MCF 10A (cell line): ENCODE results near the gene KIF1C. TPM values are rescaled to one million over a fixed set of nuclear protein-coding genes. Genes with fewer than 3 reads are reported as not detected.

Source experiments
- BruUV-seq: library from RNA; stranded (reverse); fragments of 400-500 nt; replicated peaks from 2 replicates; lab custom pipeline; 2021; lab: Mats Ljungman, UMichigan
- CTCF ChIA-PET: fragments of 300-600 bp; sonication (Branson Sonifier 250); formaldehyde crosslinking; extraction: SDS; loops from one replicate; lab custom pipeline; 2021; ENCODE audit warnings: antibody characterized with exemption, inconsistent platforms; lab: Yijun Ruan, JAX
- POLR2A ChIA-PET: fragments of 300-600, 350-650 bp; sonication (Branson Sonifier 250); formaldehyde crosslinking; extraction: SDS; loops from one replicate; lab custom pipeline; 2020; ENCODE audit warnings: antibody characterized with exemption, inconsistent platforms; lab: Yijun Ruan, JAX
- DNase-seq: peaks from one replicate; pipeline ENCODE4 v3.0.0-alpha.2; 2018; ENCODE audit not compliant: unreplicated experiment
- H3K27ac Mint-ChIP-seq: one replicate; pipeline ENCODE4 v1.8.0; 2022; ENCODE audit warnings: mild to moderate bottlenecking, low read depth, mixed read lengths; ENCODE audit not compliant: unreplicated experiment
- H3K27me3 Mint-ChIP-seq: one replicate; pipeline ENCODE4 v1.8.0; 2022; ENCODE audit warnings: mixed read lengths; ENCODE audit not compliant: insufficient read depth, unreplicated experiment
- H3K36me3 Mint-ChIP-seq: one replicate; pipeline ENCODE4 v1.8.0; 2022; ENCODE audit warnings: mild to moderate bottlenecking, moderate library complexity, mixed read lengths; ENCODE audit not compliant: insufficient read depth, unreplicated experiment
- H3K4me1 Mint-ChIP-seq: one replicate; pipeline ENCODE4 v1.8.0; 2022; ENCODE audit warnings: mixed read lengths; ENCODE audit not compliant: insufficient read depth, unreplicated experiment
- H3K4me3 Mint-ChIP-seq: one replicate; pipeline ENCODE4 v1.8.0; 2022; ENCODE audit warnings: mild to moderate bottlenecking, moderate library complexity, mixed read lengths; ENCODE audit not compliant: unreplicated experiment
- H3K9me3 Mint-ChIP-seq: one replicate; pipeline ENCODE4 v1.8.0; 2022; ENCODE audit warnings: mixed read lengths; ENCODE audit not compliant: unreplicated experiment
- intact Hi-C: fragments of 100-400 bp; cut with micrococcal nuclease; formaldehyde crosslinking; loops from 2 replicates; pipeline ENCODE4 v1.14.1; 2022
- total RNA-seq: library from RNA; stranded (reverse); gene quantifications from 2 replicates; pipeline ENCODE4 v1.2.3, GENCODE V29; 2022
- TF ChIP-seq, protein P1 (sequence below): fragments of 200-600 bp; IDR thresholded peaks from one replicate; pipeline ENCODE4 v1.8.0; 2022; ENCODE audit warnings: antibody characterized with exemption, mild to moderate bottlenecking; ENCODE audit not compliant: unreplicated experiment

KIF1C gene
- total RNA-seq, 1 experiment from 2014 or later = 84.8 TPM

DNA sequence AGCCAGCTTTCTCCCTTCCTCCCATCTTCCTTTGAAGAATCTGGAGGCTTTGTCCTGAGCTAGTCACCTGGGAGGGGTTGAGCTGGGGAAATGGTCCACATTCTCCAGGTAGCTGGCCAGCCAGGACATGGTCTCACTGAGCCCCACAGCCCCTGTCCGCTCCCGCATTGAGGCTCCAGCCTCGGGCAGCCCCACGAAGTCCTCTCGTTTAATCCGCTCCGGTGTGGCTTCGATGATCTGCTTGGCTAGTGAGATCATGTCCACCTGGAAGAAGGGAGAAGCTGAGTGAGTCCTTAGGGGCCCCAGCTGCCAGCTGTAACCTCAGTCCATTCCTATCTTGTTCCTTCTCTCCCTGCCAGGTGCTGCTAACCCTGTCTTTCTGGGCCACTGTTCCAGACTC is 27.5 kb upstream of the KIF1C start:
- Mint-ChIP-seq H3K4me1 (peaks cover 19% of the 10 kb centered on the region), H3K4me3 (no peak overlapping the region), H3K9me3 (no peaks in the 10 kb centered on the region), H3K27me3 (no peaks in the 10 kb centered on the region), H3K27ac (no peak overlapping the region), H3K36me3 (peaks cover 50% of the 10 kb centered on the region)
- BruUV-seq = no TSS peak
- intact Hi-C loops = no loop called here
- TF ChIP-seq, protein P1, sequence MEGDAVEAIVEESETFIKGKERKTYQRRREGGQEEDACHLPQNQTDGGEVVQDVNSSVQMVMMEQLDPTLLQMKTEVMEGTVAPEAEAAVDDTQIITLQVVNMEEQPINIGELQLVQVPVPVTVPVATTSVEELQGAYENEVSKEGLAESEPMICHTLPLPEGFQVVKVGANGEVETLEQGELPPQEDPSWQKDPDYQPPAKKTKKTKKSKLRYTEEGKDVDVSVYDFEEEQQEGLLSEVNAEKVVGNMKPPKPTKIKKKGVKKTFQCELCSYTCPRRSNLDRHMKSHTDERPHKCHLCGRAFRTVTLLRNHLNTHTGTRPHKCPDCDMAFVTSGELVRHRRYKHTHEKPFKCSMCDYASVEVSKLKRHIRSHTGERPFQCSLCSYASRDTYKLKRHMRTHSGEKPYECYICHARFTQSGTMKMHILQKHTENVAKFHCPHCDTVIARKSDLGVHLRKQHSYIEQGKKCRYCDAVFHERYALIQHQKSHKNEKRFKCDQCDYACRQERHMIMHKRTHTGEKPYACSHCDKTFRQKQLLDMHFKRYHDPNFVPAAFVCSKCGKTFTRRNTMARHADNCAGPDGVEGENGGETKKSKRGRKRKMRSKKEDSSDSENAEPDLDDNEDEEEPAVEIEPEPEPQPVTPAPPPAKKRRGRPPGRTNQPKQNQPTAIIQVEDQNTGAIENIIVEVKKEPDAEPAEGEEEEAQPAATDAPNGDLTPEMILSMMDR = no peak
- ChIA-PET CTCF (interaction anchor here (0.7 to 2.4 kb wide), 8 partner anchors 10 to 61 kb away, joined by 3 to 12 read pairs (median 4); partner anchors contain the start of genes CAMTA2, RNF167 and SLC25A11), POLR2A (interaction anchor here (0.5 to 13.3 kb wide), 7 partner anchors 8 to 136 kb away, joined by 3 to 639 read pairs (median 10); partner anchors contain the start of genes CAMTA2, ENO3, INCA1 and KIF1C)
- no peak for DNase-seq

- CTCF ChIA-PET = interaction anchor here (0.6 to 0.9 kb wide), 3 partner anchors 9 to 91 kb away, joined by 3 to 5 read pairs (median 4); partner anchors contain the start of genes RNF167 and SLC25A11
- peaks cover 54% of the 10 kb centered on the region for H3K36me3 Mint-ChIP-seq
- no peak for DNase-seq
- TF ChIP-seq, protein P1 = no peak
- peaks cover 15% of the 10 kb centered on the region for H3K4me1 Mint-ChIP-seq
- no TSS peak for BruUV-seq
- H3K27ac Mint-ChIP-seq = no peak overlapping the region
- intact Hi-C loops = no loop called here
- POLR2A ChIA-PET = interaction anchor here (1.0 to 13.3 kb wide), 2 partner anchors 9 to 23 kb away, joined by 4 to 639 read pairs; partner anchors contain the start of genes ENO3, PFN1, RNF167 and SLC25A11
- H3K4me3 Mint-ChIP-seq = no peak overlapping the region
- no peaks in the 10 kb centered on the region for H3K9me3 Mint-ChIP-seq
- no peaks in the 10 kb centered on the region for H3K27me3 Mint-ChIP-seq
Measured at GRCh38 chr17:4971826-4972225, 25.9 kb upstream of the KIF1C start.

DNA sequence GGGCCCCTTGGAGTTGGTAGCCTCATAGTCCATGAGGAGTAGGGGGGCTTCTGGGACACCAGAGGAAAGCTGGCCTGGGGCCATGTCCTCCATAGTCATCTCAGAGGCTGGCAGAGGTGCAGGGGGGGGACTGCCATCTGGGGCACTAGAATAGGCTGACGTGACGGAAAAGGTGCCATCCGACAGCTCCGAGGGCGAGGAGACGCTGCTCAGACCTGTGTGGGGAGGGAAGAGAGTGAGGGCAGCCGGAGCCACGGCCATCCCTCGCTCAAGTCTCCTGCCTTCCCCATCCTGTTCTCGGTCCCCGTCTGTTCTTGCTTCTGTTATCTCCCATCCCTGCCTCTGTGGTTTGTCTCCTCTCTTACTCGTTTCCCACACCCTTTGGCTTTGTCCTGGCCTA is 25.4 kb upstream of the KIF1C start:
- ChIA-PET CTCF (interaction anchor here (0.6 to 0.9 kb wide), 3 partner anchors 8 to 91 kb away, joined by 4 to 5 read pairs (median 4); no protein-coding TSS in a partner anchor), POLR2A (interaction anchor here (13.3 kb wide), 1 partner anchor 24 kb away, joined by 639 read pairs; the partner anchor contains the start of genes ENO3, PFN1, RNF167 and SLC25A11)
- TF ChIP-seq, protein P1 = no peak
- no peak for DNase-seq
- Mint-ChIP-seq H3K27me3 (no peaks in the 10 kb centered on the region), H3K36me3 (peaks cover 59% of the 10 kb centered on the region), H3K4me3 (no peak overlapping the region), H3K27ac (peak overlapping the region; percentile 68), H3K4me1 (peaks cover 15% of the 10 kb centered on the region), H3K9me3 (no peaks in the 10 kb centered on the region)
- no TSS peak for BruUV-seq
- intact Hi-C loops = no loop called here

- Mint-ChIP-seq H3K4me3 (no peak overlapping the region), H3K27me3 (no peaks in the 10 kb centered on the region), H3K9me3 (no peaks in the 10 kb centered on the region), H3K4me1 (peaks cover 15% of the 10 kb centered on the region), H3K36me3 (peaks cover 64% of the 10 kb centered on the region), H3K27ac (peak overlapping the region; percentile 68)
- intact Hi-C loops = no loop called here
- DNase-seq = no peak
- BruUV-seq = no TSS peak
- ChIA-PET CTCF (interaction anchor here (0.8 to 0.9 kb wide), 2 partner anchors 8 to 89 kb away, joined by 4 read pairs; no protein-coding TSS in a partner anchor), POLR2A (interaction anchor here (13.3 kb wide), 1 partner anchor 24 kb away, joined by 639 read pairs; the partner anchor contains the start of genes ENO3, PFN1, RNF167 and SLC25A11)
- TF ChIP-seq, protein P1 = no peak
Measured at GRCh38 chr17:4972752-4973151, 25.0 kb upstream of the KIF1C start.
